Loucy (cell line): ENCODE measurements around the gene COL6A2.
"Not testable (repeated sequence)": the region's sequence is repeated elsewhere in the genome, so short reads cannot be mapped to it uniquely, and the experiment has no call there.

ENCODE experiments used
- H2AFZ ChIP-seq: fragments of 200-600 bp; sonication (generic); 2 replicates; pipeline ENCODE4 v1.6.0; 2016; ENCODE audit warnings: antibody characterized with exemption, mild to moderate bottlenecking, low read length, moderate library complexity
- H3F3A ChIP-seq: fragments of 200-600 bp; 2 replicates; pipeline ENCODE4 v1.6.0; 2016; ENCODE audit warnings: antibody characterized with exemption, low read depth, mild to moderate bottlenecking
- H3K27me3 ChIP-seq: fragments of 200-600 bp; sonication (generic); 2 replicates; pipeline ENCODE4 v1.6.1; 2014; ENCODE audit warnings: low read length, mild to moderate bottlenecking; ENCODE audit not compliant: insufficient read depth, poor library complexity, severe bottlenecking
- H3K36me3 ChIP-seq: fragments of 200-600 bp; sonication (generic); 2 replicates; pipeline ENCODE4 v1.6.1; 2016; ENCODE audit warnings: low read length; ENCODE audit not compliant: insufficient read depth
- H3K4me1 ChIP-seq: fragments of 200-600 bp; sonication (generic); 2 replicates; pipeline ENCODE4 v1.5.1; 2014; ENCODE audit warnings: low read length, mild to moderate bottlenecking; ENCODE audit not compliant: insufficient read depth, poor library complexity, severe bottlenecking
- H3K4me2 ChIP-seq: fragments of 200-600 bp; sonication (generic); 2 replicates; pipeline ENCODE4 v1.6.0; 2014; ENCODE audit warnings: antibody characterized with exemption, low read length, low read depth, mild to moderate bottlenecking; ENCODE audit not compliant: poor library complexity, severe bottlenecking
- H3K4me3 ChIP-seq: fragments of 200-600 bp; sonication (generic); 2 replicates; pipeline ENCODE4 v1.5.1; 2014; ENCODE audit warnings: low read length, mild to moderate bottlenecking, mixed read lengths; ENCODE audit not compliant: poor library complexity, severe bottlenecking
- H3K79me2 ChIP-seq: fragments of 200-600 bp; sonication (generic); 2 replicates; pipeline ENCODE4 v1.6.1; 2014; ENCODE audit warnings: low read length; ENCODE audit not compliant: insufficient read depth
- H3K9ac ChIP-seq: fragments of 200-600 bp; sonication (generic); 2 replicates; pipeline ENCODE4 v1.6.0; 2014; ENCODE audit warnings: mild to moderate bottlenecking, low read depth, low read length, moderate library complexity; ENCODE audit not compliant: poor library complexity, severe bottlenecking
- H3K9me2 ChIP-seq: fragments of 200-600 bp; sonication (generic); replicated peaks from 2 replicates; pipeline ENCODE4 v1.6.1; 2016; ENCODE audit warnings: low read depth, low read length, mixed read lengths
- H3K9me3 ChIP-seq: fragments of 200-600 bp; sonication (generic); 2 replicates; pipeline ENCODE4 v1.6.1; 2014; ENCODE audit warnings: mild to moderate bottlenecking, antibody characterized with exemption, low read length, low read depth; ENCODE audit not compliant: insufficient read depth
- H4K20me1 ChIP-seq: fragments of 200-600 bp; sonication (generic); 2 replicates; pipeline ENCODE4 v1.6.0; 2014; ENCODE audit warnings: antibody characterized with exemption, low read length, mild to moderate bottlenecking; ENCODE audit not compliant: insufficient read depth, poor library complexity, severe bottlenecking
- CTCF ChIP-seq: fragments of 200-600 bp; sonication (generic); conservative IDR thresholded peaks from 2 replicates; pipeline ENCODE4 v1.5.1; 2014; ENCODE audit warnings: mild to moderate bottlenecking, antibody characterized with exemption, low read length
- EZH2phosphoT487 ChIP-seq: fragments of 200-600 bp; IDR thresholded peaks from 2 replicates; pipeline ENCODE4 v1.6.1; 2018; ENCODE audit warnings: antibody characterized with exemption, mild to moderate bottlenecking, moderate library complexity, borderline replicate concordance

The COL6A2 gene

GRCh38 chr21:46057710-46058241 lies 40.1 kb upstream of the COL6A2 start:
- Histone ChIP-seq H4K20me1 (no peaks in the 10 kb centered on the region), H3K9me2 (no peaks in the 10 kb centered on the region), H3K4me2 (peak overlapping the region; percentile 86), H2AFZ (peak overlapping the region; percentile 17; the same call in 1 of the 2 replicates), H3K79me2 (no peaks in the 10 kb centered on the region), H3K36me3 (no peaks in the 10 kb centered on the region), H3K9me3 (peaks cover 12% of the 10 kb centered on the region; the same call in 1 of the 2 replicates), H3F3A (no peaks in the 10 kb centered on the region), H3K4me3 (peak overlapping the region; percentile 66), H3K27me3 (no peaks in the 10 kb centered on the region), H3K4me1 (peaks cover 15% of the 10 kb centered on the region), H3K9ac (peak overlapping the region; percentile 32)
- TF ChIP-seq EZH2phosphoT487 (no peak), CTCF (no peak)

GRCh38 chr21:46058431-46059145 lies 39.3 kb upstream of the COL6A2 start:
- Histone ChIP-seq H4K20me1 (no peaks in the 10 kb centered on the region), H3K79me2 (no peaks in the 10 kb centered on the region), H3K9me3 (peaks cover 20% of the 10 kb centered on the region; the same call in 1 of the 2 replicates), H3K9me2 (no peaks in the 10 kb centered on the region), H3K36me3 (no peaks in the 10 kb centered on the region), H3K4me2 (peak overlapping the region; percentile 86), H3K27me3 (no peaks in the 10 kb centered on the region), H3K9ac (no peak overlapping the region), H3F3A (no peaks in the 10 kb centered on the region), H3K4me3 (no peak overlapping the region), H3K4me1 (peaks cover 15% of the 10 kb centered on the region), H2AFZ (no peak overlapping the region)
- TF ChIP-seq EZH2phosphoT487: no peak
- no peak for TF ChIP-seq CTCF

GRCh38 chr21:46059195-46059594 lies 38.7 kb upstream of the COL6A2 start:
- peaks cover 20% of the 10 kb centered on the region; the same call in 1 of the 2 replicates for H3K9me3 ChIP-seq
- no peak overlapping the region for H3K9ac ChIP-seq
- TF ChIP-seq CTCF: no peak
- TF ChIP-seq EZH2phosphoT487: no peak

GRCh38 chr21:46059711-46060455 lies 38.0 kb upstream of the COL6A2 start:
- H2AFZ ChIP-seq, H4K20me1 ChIP-seq, H3K9me2 ChIP-seq, H3K9ac ChIP-seq, H3K36me3 ChIP-seq, H3K27me3 ChIP-seq, H3K4me2 ChIP-seq, H3K79me2 ChIP-seq, H3F3A ChIP-seq, H3K4me3 ChIP-seq: not testable (repeated sequence)
- Histone ChIP-seq H3K4me1 (peaks cover 15% of the 10 kb centered on the region), H3K9me3 (peaks cover 20% of the 10 kb centered on the region; the same call in 1 of the 2 replicates)

More at GRCh38 chr21:46059195-46059594, 38.7 kb upstream of the COL6A2 start:
- Histone ChIP-seq H3F3A (no peaks in the 10 kb centered on the region), H3K27me3 (no peaks in the 10 kb centered on the region), H4K20me1 (no peaks in the 10 kb centered on the region), H3K4me2 (no peak overlapping the region), H2AFZ (no peak overlapping the region), H3K9me2 (no peaks in the 10 kb centered on the region), H3K36me3 (no peaks in the 10 kb centered on the region), H3K79me2 (no peaks in the 10 kb centered on the region), H3K4me3 (no peak overlapping the region), H3K4me1 (peaks cover 15% of the 10 kb centered on the region)
